ENCODE results near the gene PRDX1. TPM values are rescaled to one million over a fixed set of nuclear protein-coding genes. Genes with fewer than 3 reads are reported as not detected.
A peak's percentile ranks its signal among the peaks of the same experiment; 100 is the strongest.

The PRDX1 gene
- total and polyA plus RNA-seq, 2 of the 13 experiments (the other 11 are each of a cell fraction or from before 2014, with no cell fraction given): 761 to 1,898 TPM

DNA sequence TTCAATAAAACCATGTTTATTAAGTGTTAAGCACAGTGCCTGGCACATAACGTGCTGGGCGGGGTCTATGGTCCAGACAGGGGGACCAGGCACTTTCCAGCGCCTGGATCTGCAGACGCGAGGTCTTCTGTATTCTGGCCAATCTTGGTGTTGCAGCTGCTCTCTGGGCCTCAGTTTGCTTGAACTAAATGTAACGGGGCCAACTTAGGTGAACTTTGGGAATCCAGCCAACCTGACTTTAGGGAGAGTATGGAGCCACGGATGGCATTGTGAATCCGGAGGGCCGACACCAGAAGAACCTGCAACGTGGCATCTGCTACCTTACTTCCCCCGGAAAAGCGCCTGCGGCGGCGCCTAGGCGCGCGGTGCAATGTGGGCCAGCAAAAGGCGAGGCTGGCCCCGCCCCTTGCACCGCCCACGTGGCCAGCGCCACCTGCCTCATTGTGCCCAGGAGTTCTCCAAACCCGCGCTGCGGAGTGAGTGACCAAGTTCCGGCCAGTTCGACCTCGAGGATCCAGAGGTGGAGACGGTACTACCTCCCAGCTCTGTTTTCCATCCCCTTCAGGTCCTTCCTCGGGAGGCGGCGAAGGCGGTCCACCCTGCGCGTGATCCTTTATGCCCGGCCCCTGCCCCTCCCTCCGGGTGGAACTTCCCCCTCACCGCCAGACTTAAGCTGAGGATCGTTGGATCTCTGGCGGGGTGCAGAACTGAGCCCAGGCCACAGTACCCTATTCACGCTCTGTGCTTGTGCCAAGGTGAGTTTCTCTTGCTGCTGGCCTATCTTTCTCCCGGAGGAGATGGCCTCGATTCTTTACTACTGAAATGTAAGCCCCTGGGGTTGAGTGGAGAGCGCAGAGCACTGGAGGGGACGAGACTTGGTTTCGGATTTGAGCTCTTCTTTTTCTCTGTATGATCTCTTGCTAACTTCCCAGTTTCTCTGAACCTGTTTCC, 29.0 kb upstream of the PRDX1 start, which contains the start of gene AKR1A1 (continued):
- TF ChIP-seq, protein P1, sequence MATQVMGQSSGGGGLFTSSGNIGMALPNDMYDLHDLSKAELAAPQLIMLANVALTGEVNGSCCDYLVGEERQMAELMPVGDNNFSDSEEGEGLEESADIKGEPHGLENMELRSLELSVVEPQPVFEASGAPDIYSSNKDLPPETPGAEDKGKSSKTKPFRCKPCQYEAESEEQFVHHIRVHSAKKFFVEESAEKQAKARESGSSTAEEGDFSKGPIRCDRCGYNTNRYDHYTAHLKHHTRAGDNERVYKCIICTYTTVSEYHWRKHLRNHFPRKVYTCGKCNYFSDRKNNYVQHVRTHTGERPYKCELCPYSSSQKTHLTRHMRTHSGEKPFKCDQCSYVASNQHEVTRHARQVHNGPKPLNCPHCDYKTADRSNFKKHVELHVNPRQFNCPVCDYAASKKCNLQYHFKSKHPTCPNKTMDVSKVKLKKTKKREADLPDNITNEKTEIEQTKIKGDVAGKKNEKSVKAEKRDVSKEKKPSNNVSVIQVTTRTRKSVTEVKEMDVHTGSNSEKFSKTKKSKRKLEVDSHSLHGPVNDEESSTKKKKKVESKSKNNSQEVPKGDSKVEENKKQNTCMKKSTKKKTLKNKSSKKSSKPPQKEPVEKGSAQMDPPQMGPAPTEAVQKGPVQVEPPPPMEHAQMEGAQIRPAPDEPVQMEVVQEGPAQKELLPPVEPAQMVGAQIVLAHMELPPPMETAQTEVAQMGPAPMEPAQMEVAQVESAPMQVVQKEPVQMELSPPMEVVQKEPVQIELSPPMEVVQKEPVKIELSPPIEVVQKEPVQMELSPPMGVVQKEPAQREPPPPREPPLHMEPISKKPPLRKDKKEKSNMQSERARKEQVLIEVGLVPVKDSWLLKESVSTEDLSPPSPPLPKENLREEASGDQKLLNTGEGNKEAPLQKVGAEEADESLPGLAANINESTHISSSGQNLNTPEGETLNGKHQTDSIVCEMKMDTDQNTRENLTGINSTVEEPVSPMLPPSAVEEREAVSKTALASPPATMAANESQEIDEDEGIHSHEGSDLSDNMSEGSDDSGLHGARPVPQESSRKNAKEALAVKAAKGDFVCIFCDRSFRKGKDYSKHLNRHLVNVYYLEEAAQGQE (IDR thresholded peaks at IDR 0.05; ENCODE audit: borderline replicate concordance in 1 of 2, low read depth in 1 of 2, low read length in 2 of 2): peak in 1 of 2 experiments; percentile 70; a peak in 1 of 4 replicates
- TF ChIP-seq ZNF567 (CRISPR knock-in tag; IDR thresholded peaks at IDR 0.05; ENCODE audit: borderline replicate concordance): peak; percentile 20; the same call in 1 of the 2 replicates
- TF ChIP-seq PHF5A (CRISPR knock-in tag; IDR thresholded peaks at IDR 0.05; ENCODE audit: low read depth, unreplicated experiment): no peak
- TF ChIP-seq ZNF34 (CRISPR knock-in tag; IDR thresholded peaks at IDR 0.05; ENCODE audit: borderline replicate concordance): no peak
- no peak for TF ChIP-seq SKI (IDR thresholded peaks at IDR 0.05; ENCODE audit: partially characterized antibody)
- TF ChIP-seq, protein P2, sequence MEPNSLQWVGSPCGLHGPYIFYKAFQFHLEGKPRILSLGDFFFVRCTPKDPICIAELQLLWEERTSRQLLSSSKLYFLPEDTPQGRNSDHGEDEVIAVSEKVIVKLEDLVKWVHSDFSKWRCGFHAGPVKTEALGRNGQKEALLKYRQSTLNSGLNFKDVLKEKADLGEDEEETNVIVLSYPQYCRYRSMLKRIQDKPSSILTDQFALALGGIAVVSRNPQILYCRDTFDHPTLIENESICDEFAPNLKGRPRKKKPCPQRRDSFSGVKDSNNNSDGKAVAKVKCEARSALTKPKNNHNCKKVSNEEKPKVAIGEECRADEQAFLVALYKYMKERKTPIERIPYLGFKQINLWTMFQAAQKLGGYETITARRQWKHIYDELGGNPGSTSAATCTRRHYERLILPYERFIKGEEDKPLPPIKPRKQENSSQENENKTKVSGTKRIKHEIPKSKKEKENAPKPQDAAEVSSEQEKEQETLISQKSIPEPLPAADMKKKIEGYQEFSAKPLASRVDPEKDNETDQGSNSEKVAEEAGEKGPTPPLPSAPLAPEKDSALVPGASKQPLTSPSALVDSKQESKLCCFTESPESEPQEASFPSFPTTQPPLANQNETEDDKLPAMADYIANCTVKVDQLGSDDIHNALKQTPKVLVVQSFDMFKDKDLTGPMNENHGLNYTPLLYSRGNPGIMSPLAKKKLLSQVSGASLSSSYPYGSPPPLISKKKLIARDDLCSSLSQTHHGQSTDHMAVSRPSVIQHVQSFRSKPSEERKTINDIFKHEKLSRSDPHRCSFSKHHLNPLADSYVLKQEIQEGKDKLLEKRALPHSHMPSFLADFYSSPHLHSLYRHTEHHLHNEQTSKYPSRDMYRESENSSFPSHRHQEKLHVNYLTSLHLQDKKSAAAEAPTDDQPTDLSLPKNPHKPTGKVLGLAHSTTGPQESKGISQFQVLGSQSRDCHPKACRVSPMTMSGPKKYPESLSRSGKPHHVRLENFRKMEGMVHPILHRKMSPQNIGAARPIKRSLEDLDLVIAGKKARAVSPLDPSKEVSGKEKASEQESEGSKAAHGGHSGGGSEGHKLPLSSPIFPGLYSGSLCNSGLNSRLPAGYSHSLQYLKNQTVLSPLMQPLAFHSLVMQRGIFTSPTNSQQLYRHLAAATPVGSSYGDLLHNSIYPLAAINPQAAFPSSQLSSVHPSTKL (CRISPR knock-in tag; IDR thresholded peaks at IDR 0.05): peak; percentile 54; the same call in 1 of the 2 replicates
- TF ChIP-seq, protein P3, sequence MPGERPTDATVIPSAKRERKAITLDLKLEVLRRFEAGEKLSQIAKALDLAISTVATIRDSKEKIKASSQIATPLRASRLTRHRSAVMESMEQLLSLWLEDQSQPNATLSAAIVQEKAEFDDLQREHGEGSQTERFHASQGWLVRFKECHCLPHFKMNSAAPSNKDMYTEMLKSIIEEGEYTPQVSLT (CRISPR knock-in tag; IDR thresholded peaks at IDR 0.05; ENCODE audit: borderline replicate concordance, low read depth): peak; percentile 78; the same call in 1 of the 2 replicates
- TF ChIP-seq, protein P4, sequence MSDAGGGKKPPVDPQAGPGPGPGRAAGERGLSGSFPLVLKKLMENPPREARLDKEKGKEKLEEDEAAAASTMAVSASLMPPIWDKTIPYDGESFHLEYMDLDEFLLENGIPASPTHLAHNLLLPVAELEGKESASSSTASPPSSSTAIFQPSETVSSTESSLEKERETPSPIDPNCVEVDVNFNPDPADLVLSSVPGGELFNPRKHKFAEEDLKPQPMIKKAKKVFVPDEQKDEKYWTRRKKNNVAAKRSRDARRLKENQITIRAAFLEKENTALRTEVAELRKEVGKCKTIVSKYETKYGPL (CRISPR knock-in tag; IDR thresholded peaks at IDR 0.05): peak; percentile 57; the same call in 1 of the 2 replicates
- TF ChIP-seq ZNF546 (CRISPR knock-in tag; conservative IDR thresholded peaks at IDR 0.05): 0 out of 2 replicates have a peak, but pooled peaks have one; percentile 40
- TF ChIP-seq GPN1 (CRISPR knock-in tag; IDR thresholded peaks at IDR 0.05; ENCODE audit: borderline replicate concordance): no peak
- no peak; the same call in 1 of the 2 replicates for TF ChIP-seq ZFAT (CRISPR knock-in tag; conservative IDR thresholded peaks at IDR 0.05)
- 0 out of 2 replicates have a peak, but pooled peaks have one; percentile 42 for TF ChIP-seq ZNF761 (CRISPR knock-in tag; conservative IDR thresholded peaks at IDR 0.05)
- TF ChIP-seq, protein P5, sequence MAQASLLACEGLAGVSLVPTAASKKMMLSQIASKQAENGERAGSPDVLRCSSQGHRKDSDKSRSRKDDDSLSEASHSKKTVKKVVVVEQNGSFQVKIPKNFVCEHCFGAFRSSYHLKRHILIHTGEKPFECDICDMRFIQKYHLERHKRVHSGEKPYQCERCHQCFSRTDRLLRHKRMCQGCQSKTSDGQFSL (CRISPR knock-in tag; IDR thresholded peaks at IDR 0.05): no peak

All from HepG2 (cell line).